SU-DHL-6 (cell line): ENCODE data around the gene COPS7A.
"Not testable (repeated sequence)": the region's sequence is repeated elsewhere in the genome, so short reads cannot be mapped to it uniquely, and the experiment has no call there.

Experiments used
- EZH2phosphoT487 ChIP-seq: fragments of 200-600 bp; sonication (generic), shearing (Covaris generic); conservative IDR thresholded peaks from 2 replicates; pipeline ENCODE4 v1.6.1; 2018; ENCODE audit warnings: mild to moderate bottlenecking, antibody characterized with exemption, low read length, moderate library complexity, mixed read lengths
- TF ChIP-seq, protein P1 (sequence below): fragments of 200-600 bp; sonication (generic); IDR thresholded peaks from one replicate; pipeline ENCODE4 v1.5.1; 2017; ENCODE audit warnings: antibody characterized with exemption, mild to moderate bottlenecking, low read length, moderate library complexity; ENCODE audit not compliant: insufficient read depth, poor library complexity, severe bottlenecking

GRCh38 chr12:6742080-6742479, 18.2 kb downstream of the COPS7A start:
- TF ChIP-seq, protein P1, sequence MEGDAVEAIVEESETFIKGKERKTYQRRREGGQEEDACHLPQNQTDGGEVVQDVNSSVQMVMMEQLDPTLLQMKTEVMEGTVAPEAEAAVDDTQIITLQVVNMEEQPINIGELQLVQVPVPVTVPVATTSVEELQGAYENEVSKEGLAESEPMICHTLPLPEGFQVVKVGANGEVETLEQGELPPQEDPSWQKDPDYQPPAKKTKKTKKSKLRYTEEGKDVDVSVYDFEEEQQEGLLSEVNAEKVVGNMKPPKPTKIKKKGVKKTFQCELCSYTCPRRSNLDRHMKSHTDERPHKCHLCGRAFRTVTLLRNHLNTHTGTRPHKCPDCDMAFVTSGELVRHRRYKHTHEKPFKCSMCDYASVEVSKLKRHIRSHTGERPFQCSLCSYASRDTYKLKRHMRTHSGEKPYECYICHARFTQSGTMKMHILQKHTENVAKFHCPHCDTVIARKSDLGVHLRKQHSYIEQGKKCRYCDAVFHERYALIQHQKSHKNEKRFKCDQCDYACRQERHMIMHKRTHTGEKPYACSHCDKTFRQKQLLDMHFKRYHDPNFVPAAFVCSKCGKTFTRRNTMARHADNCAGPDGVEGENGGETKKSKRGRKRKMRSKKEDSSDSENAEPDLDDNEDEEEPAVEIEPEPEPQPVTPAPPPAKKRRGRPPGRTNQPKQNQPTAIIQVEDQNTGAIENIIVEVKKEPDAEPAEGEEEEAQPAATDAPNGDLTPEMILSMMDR: not testable (repeated sequence)
- not testable (repeated sequence) for TF ChIP-seq EZH2phosphoT487
